ENCODE data around the gene KRTAP3-2. TPM values are rescaled to one million over a fixed set of nuclear protein-coding genes. Genes with fewer than 3 reads are reported as not detected.

Gene KRTAP3-2
- polyA plus RNA-seq, 1 donor from 2014 or later = not detected

DNA sequence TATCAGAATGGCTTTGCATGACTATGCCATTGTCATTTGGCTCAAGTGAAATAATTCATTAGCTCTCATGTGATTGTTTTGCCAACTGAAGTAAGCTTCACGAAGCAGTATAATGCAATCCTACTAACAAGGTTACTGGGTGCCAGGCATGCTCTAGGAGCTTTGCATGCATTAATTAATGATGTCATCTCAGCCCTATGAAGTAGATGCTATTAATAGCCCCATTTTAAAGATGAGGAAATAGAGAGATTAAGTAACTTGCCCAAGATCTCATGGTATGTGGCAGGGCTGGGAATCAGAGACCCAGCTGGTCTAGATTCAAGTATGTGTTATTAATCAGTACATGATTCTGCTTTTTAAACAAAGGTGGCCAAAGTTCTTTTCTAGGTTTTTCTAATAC is 47.0 kb downstream of the KRTAP3-2 start:
- H3K4me3 ChIP-seq (ENCODE audit: low read length) = no peak overlapping the region
- no peaks in the 10 kb centered on the region for H3F3A ChIP-seq (ENCODE audit: insufficient read depth, low read length, poor library complexity, severe bottlenecking)
- no peak for TF ChIP-seq TAF1 (IDR thresholded peaks at IDR 0.05; ENCODE audit: low read depth)
- TF ChIP-seq, protein P1, sequence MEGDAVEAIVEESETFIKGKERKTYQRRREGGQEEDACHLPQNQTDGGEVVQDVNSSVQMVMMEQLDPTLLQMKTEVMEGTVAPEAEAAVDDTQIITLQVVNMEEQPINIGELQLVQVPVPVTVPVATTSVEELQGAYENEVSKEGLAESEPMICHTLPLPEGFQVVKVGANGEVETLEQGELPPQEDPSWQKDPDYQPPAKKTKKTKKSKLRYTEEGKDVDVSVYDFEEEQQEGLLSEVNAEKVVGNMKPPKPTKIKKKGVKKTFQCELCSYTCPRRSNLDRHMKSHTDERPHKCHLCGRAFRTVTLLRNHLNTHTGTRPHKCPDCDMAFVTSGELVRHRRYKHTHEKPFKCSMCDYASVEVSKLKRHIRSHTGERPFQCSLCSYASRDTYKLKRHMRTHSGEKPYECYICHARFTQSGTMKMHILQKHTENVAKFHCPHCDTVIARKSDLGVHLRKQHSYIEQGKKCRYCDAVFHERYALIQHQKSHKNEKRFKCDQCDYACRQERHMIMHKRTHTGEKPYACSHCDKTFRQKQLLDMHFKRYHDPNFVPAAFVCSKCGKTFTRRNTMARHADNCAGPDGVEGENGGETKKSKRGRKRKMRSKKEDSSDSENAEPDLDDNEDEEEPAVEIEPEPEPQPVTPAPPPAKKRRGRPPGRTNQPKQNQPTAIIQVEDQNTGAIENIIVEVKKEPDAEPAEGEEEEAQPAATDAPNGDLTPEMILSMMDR (IDR thresholded peaks at IDR 0.05; ENCODE audit: poor library complexity, severe bottlenecking) = no peak
- TF ChIP-seq MXI1 (conservative IDR thresholded peaks at IDR 0.05; ENCODE audit: poor library complexity, severe bottlenecking) = no peak
- TF ChIP-seq RAD21 (conservative IDR thresholded peaks at IDR 0.05) = no peak
- no peak for TF ChIP-seq EZH2 (IDR thresholded peaks at IDR 0.05; ENCODE audit: borderline replicate concordance, insufficient read depth, low read length, poor library complexity, severe bottlenecking)
- TF ChIP-seq, protein P2, sequence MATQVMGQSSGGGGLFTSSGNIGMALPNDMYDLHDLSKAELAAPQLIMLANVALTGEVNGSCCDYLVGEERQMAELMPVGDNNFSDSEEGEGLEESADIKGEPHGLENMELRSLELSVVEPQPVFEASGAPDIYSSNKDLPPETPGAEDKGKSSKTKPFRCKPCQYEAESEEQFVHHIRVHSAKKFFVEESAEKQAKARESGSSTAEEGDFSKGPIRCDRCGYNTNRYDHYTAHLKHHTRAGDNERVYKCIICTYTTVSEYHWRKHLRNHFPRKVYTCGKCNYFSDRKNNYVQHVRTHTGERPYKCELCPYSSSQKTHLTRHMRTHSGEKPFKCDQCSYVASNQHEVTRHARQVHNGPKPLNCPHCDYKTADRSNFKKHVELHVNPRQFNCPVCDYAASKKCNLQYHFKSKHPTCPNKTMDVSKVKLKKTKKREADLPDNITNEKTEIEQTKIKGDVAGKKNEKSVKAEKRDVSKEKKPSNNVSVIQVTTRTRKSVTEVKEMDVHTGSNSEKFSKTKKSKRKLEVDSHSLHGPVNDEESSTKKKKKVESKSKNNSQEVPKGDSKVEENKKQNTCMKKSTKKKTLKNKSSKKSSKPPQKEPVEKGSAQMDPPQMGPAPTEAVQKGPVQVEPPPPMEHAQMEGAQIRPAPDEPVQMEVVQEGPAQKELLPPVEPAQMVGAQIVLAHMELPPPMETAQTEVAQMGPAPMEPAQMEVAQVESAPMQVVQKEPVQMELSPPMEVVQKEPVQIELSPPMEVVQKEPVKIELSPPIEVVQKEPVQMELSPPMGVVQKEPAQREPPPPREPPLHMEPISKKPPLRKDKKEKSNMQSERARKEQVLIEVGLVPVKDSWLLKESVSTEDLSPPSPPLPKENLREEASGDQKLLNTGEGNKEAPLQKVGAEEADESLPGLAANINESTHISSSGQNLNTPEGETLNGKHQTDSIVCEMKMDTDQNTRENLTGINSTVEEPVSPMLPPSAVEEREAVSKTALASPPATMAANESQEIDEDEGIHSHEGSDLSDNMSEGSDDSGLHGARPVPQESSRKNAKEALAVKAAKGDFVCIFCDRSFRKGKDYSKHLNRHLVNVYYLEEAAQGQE (IDR thresholded peaks at IDR 0.05; ENCODE audit: borderline replicate concordance) = no peak
- TF ChIP-seq POLR2AphosphoS5 (IDR thresholded peaks at IDR 0.05) = no peak
- TF ChIP-seq SMC3 (conservative IDR thresholded peaks at IDR 0.05; ENCODE audit: poor library complexity) = no peak
- no peak for TF ChIP-seq EP300 (conservative IDR thresholded peaks at IDR 0.05; ENCODE audit: poor library complexity, severe bottlenecking)
- no peaks in the 10 kb centered on the region for H3K9me2 ChIP-seq (ENCODE audit: insufficient read depth, low read length)
- no peaks in the 10 kb centered on the region for H3K27me3 ChIP-seq (ENCODE audit: insufficient read depth, low read depth, low read length)
- H3K9me3 ChIP-seq (ENCODE audit: low read length) = no peaks in the 10 kb centered on the region
- no peak overlapping the region for H3K9ac ChIP-seq (ENCODE audit: low read length)
- no peak overlapping the region for H3K27ac ChIP-seq (ENCODE audit: low read length)
- no peaks in the 10 kb centered on the region for H4K20me1 ChIP-seq (ENCODE audit: insufficient read depth)
- H3K36me3 ChIP-seq (ENCODE audit: insufficient read depth, low read length) = no peaks in the 10 kb centered on the region
- no peaks in the 10 kb centered on the region for H3K79me2 ChIP-seq (replicated peaks; ENCODE audit: insufficient read depth, low read length)
- no peak overlapping the region for H2AFZ ChIP-seq (ENCODE audit: low read depth, low read length)
- H3K4me2 ChIP-seq (ENCODE audit: low read length) = no peak overlapping the region

DNA sequence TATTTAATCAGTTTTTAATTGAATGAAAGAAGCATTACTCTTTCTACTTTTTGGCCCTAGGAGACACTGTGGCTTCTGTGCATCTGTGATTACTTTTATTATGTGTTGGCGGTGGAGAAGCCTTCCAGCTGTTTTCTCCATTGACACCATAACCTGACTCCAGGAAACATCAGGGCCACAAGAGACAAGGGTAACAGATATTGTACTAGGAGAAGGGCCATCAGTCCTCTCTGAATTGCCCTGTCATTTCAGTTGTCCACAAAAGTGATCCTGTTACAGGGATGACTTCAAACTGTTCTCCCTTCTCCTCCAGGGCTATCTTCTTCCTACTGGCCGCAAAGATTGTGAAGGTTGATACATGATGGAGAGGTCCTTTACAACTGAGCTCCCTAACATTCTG is 47.6 kb downstream of the KRTAP3-2 start:
- Histone ChIP-seq H3K27ac (ENCODE audit: low read length) (no peak overlapping the region), H2AFZ (ENCODE audit: low read depth, low read length) (no peak overlapping the region), H3F3A (ENCODE audit: insufficient read depth, low read length, poor library complexity, severe bottlenecking) (no peaks in the 10 kb centered on the region), H3K9me3 (ENCODE audit: low read length) (no peaks in the 10 kb centered on the region), H3K36me3 (ENCODE audit: insufficient read depth, low read length) (no peaks in the 10 kb centered on the region), H3K4me2 (ENCODE audit: low read length) (no peak overlapping the region), H4K20me1 (ENCODE audit: insufficient read depth) (no peaks in the 10 kb centered on the region), H3K9ac (ENCODE audit: low read length) (no peak overlapping the region), H3K79me2 (replicated peaks; ENCODE audit: insufficient read depth, low read length) (no peaks in the 10 kb centered on the region), H3K27me3 (ENCODE audit: insufficient read depth, low read depth, low read length) (no peaks in the 10 kb centered on the region), H3K4me3 (ENCODE audit: low read length) (no peak overlapping the region), H3K9me2 (ENCODE audit: insufficient read depth, low read length) (no peaks in the 10 kb centered on the region)
- TF ChIP-seq, protein P1 (IDR thresholded peaks at IDR 0.05; ENCODE audit: poor library complexity, severe bottlenecking) = no peak
- TF ChIP-seq, protein P2 (IDR thresholded peaks at IDR 0.05; ENCODE audit: borderline replicate concordance) = no peak
- TF ChIP-seq EP300 (conservative IDR thresholded peaks at IDR 0.05; ENCODE audit: poor library complexity, severe bottlenecking) (no peak), SMC3 (conservative IDR thresholded peaks at IDR 0.05; ENCODE audit: poor library complexity) (no peak), MXI1 (conservative IDR thresholded peaks at IDR 0.05; ENCODE audit: poor library complexity, severe bottlenecking) (no peak), EZH2 (IDR thresholded peaks at IDR 0.05; ENCODE audit: borderline replicate concordance, insufficient read depth, low read length, poor library complexity, severe bottlenecking) (no peak), RAD21 (conservative IDR thresholded peaks at IDR 0.05) (no peak), POLR2AphosphoS5 (IDR thresholded peaks at IDR 0.05) (no peak), TAF1 (IDR thresholded peaks at IDR 0.05; ENCODE audit: low read depth) (no peak)
